Activated naive CD4-positive, alpha-beta T cell treated with anti-CD3 and anti-CD28 coated beads for 36 hours (primary cell): Measurements from ENCODE around the gene C22orf31. TPM values are rescaled to one million over a fixed set of nuclear protein-coding genes. Genes with fewer than 3 reads are reported as not detected.

Experiments
- CTCF ChIA-PET: fragments of 350-600 bp; sonication (Branson Sonifier 250); formaldehyde crosslinking; loops from one replicate; lab custom pipeline; 2021; ENCODE audit warnings: antibody characterized with exemption; lab: Charles Lee
- DNase-seq: peaks from one replicate; pipeline ENCODE4 v3.0.0-alpha.2; 2020
- H3K27ac Mint-ChIP-seq: one replicate; pipeline ENCODE4 v1.8.0; 2021; ENCODE audit warnings: mild to moderate bottlenecking, mixed read lengths
- H3K27me3 Mint-ChIP-seq: one replicate; pipeline ENCODE4 v1.8.0; 2021; ENCODE audit warnings: low read depth, mixed read lengths
- H3K36me3 Mint-ChIP-seq: one replicate; pipeline ENCODE4 v1.8.0; 2021; ENCODE audit warnings: low read depth, mixed read lengths
- H3K4me1 Mint-ChIP-seq: one replicate; pipeline ENCODE4 v1.8.0; 2021; ENCODE audit warnings: low read depth, mixed read lengths
- H3K4me3 Mint-ChIP-seq: one replicate; pipeline ENCODE4 v1.8.0; 2021; ENCODE audit warnings: mild to moderate bottlenecking, moderate library complexity, mixed read lengths
- H3K9me3 Mint-ChIP-seq: one replicate; pipeline ENCODE4 v1.8.0; 2021; ENCODE audit warnings: mixed read lengths
- intact Hi-C: fragments of 100-400 bp; cut with micrococcal nuclease; formaldehyde crosslinking; loops from one replicate; pipeline ENCODE4 v1.15.1; 2023
- total RNA-seq, 2 experiments: library from RNA; stranded (reverse); gene quantifications; one replicate each; pipeline ENCODE4 v1.2.3, GENCODE V29; 2021

C22orf31 gene
- total RNA-seq, 2 experiments from 2014 or later, result not detected

- no peak for DNase-seq
- intact Hi-C loops, result no loop called here
- H3K9me3 Mint-ChIP-seq, result no peaks in the 10 kb centered on the region
- CTCF ChIA-PET, result interaction anchor here (0.6 to 0.7 kb wide), 2 partner anchors 103 to 279 kb away, joined by 4 read pairs; no protein-coding TSS in a partner anchor
- peaks cover 14% of the 10 kb centered on the region for H3K4me1 Mint-ChIP-seq
- no peaks in the 10 kb centered on the region for H3K36me3 Mint-ChIP-seq
- H3K27me3 Mint-ChIP-seq, result peaks cover 19% of the 10 kb centered on the region
- no peak overlapping the region for H3K27ac Mint-ChIP-seq
- H3K4me3 Mint-ChIP-seq, result no peak overlapping the region
Observed at GRCh38 chr22:29065468-29066190, 4.0 kb upstream of the C22orf31 start.

- intact Hi-C loops, result no loop called here
- peaks cover 14% of the 10 kb centered on the region for H3K4me1 Mint-ChIP-seq
- no peaks in the 10 kb centered on the region for H3K36me3 Mint-ChIP-seq
- no peak overlapping the region for H3K4me3 Mint-ChIP-seq
- no peak overlapping the region for H3K27ac Mint-ChIP-seq
- CTCF ChIA-PET, result interaction anchor here (0.7 kb wide), 1 partner anchor 21 kb away, joined by 3 read pairs; no protein-coding TSS in a partner anchor
- H3K9me3 Mint-ChIP-seq, result no peaks in the 10 kb centered on the region
- peaks cover 8% of the 10 kb centered on the region for H3K27me3 Mint-ChIP-seq
- no peak for DNase-seq
Observed at GRCh38 chr22:29062286-29062821, 723 bp upstream of the C22orf31 start.

- no peaks in the 10 kb centered on the region for H3K9me3 Mint-ChIP-seq
- no peak overlapping the region for H3K4me3 Mint-ChIP-seq
- H3K27me3 Mint-ChIP-seq, result peaks cover 8% of the 10 kb centered on the region
- H3K36me3 Mint-ChIP-seq, result no peaks in the 10 kb centered on the region
- H3K27ac Mint-ChIP-seq, result no peak overlapping the region
- intact Hi-C loops, result no loop called here
- DNase-seq, result no peak
- H3K4me1 Mint-ChIP-seq, result peaks cover 7% of the 10 kb centered on the region
- CTCF ChIA-PET, result no interaction called here
Observed at GRCh38 chr22:29060931-29061330, 700 bp downstream of the C22orf31 start.

- CTCF ChIA-PET, result no interaction called here
- H3K27me3 Mint-ChIP-seq, result peaks cover 8% of the 10 kb centered on the region
- no peak overlapping the region for H3K4me3 Mint-ChIP-seq
- DNase-seq, result no peak
- H3K36me3 Mint-ChIP-seq, result no peaks in the 10 kb centered on the region
- intact Hi-C loops, result no loop called here
- H3K4me1 Mint-ChIP-seq, result peaks cover 3% of the 10 kb centered on the region
- H3K9me3 Mint-ChIP-seq, result no peaks in the 10 kb centered on the region
- H3K27ac Mint-ChIP-seq, result no peak overlapping the region
Observed at GRCh38 chr22:29060251-29060869, 1.3 kb downstream of the C22orf31 start.

- Mint-ChIP-seq H3K9me3 (no peaks in the 10 kb centered on the region), H3K4me3 (no peak overlapping the region), H3K4me1 (no peaks in the 10 kb centered on the region), H3K27ac (no peak overlapping the region), H3K36me3 (no peaks in the 10 kb centered on the region), H3K27me3 (peaks cover 4% of the 10 kb centered on the region)
- intact Hi-C loops, result no loop called here
- no peak for DNase-seq
- CTCF ChIA-PET, result interaction anchor here (1.2 kb wide), 1 partner anchor 12 kb away, joined by 3 read pairs; no protein-coding TSS in a partner anchor
Observed at GRCh38 chr22:29056472-29056871, 5.2 kb downstream of the C22orf31 start.

- intact Hi-C loops, result no loop called here
- Mint-ChIP-seq H3K4me3 (no peak overlapping the region), H3K27me3 (peaks cover 2% of the 10 kb centered on the region), H3K9me3 (no peaks in the 10 kb centered on the region), H3K36me3 (no peaks in the 10 kb centered on the region), H3K4me1 (no peaks in the 10 kb centered on the region), H3K27ac (no peak overlapping the region)
- no peak for DNase-seq
- CTCF ChIA-PET, result interaction anchor here (0.6 to 1.2 kb wide), 2 partner anchors 15 to 17 kb away, joined by 4 to 5 read pairs; no protein-coding TSS in a partner anchor
Observed at GRCh38 chr22:29055192-29055830, 6.3 kb downstream of the C22orf31 start.

GRCh38 chr22:29054251-29054767, 7.3 kb downstream of the C22orf31 start:
- intact Hi-C loops, result no loop called here
- CTCF ChIA-PET, result interaction anchor here (0.6 to 1.2 kb wide), 3 partner anchors 13 to 173 kb away, joined by 3 to 4 read pairs (median 3); no protein-coding TSS in a partner anchor
- no peaks in the 10 kb centered on the region for H3K9me3 Mint-ChIP-seq
- peaks cover 2% of the 10 kb centered on the region for H3K36me3 Mint-ChIP-seq
- H3K27ac Mint-ChIP-seq, result no peak overlapping the region
- H3K4me1 Mint-ChIP-seq, result no peaks in the 10 kb centered on the region
- no peak overlapping the region for H3K4me3 Mint-ChIP-seq
- H3K27me3 Mint-ChIP-seq, result no peaks in the 10 kb centered on the region
- DNase-seq, result no peak

GRCh38 chr22:29053048-29053702, 8.5 kb downstream of the C22orf31 start:
- Mint-ChIP-seq H3K27ac (no peak overlapping the region), H3K4me1 (no peaks in the 10 kb centered on the region), H3K36me3 (peaks cover 8% of the 10 kb centered on the region), H3K27me3 (no peaks in the 10 kb centered on the region), H3K4me3 (no peak overlapping the region), H3K9me3 (no peaks in the 10 kb centered on the region)
- intact Hi-C loops, result no loop called here
- CTCF ChIA-PET, result interaction anchor here (0.7 to 1.1 kb wide), 2 partner anchors 12 to 205 kb away, joined by 3 to 4 read pairs; no protein-coding TSS in a partner anchor
- DNase-seq, result no peak

- intact Hi-C loops, result no loop called here
- no peak for DNase-seq
- Mint-ChIP-seq H3K4me1 (no peaks in the 10 kb centered on the region), H3K4me3 (no peak overlapping the region), H3K27me3 (no peaks in the 10 kb centered on the region), H3K27ac (no peak overlapping the region), H3K36me3 (peaks cover 9% of the 10 kb centered on the region), H3K9me3 (no peaks in the 10 kb centered on the region)
- CTCF ChIA-PET, result no interaction called here
Observed at GRCh38 chr22:29050457-29050856, 11.2 kb downstream of the C22orf31 start.

- H3K27ac Mint-ChIP-seq, result no peak overlapping the region
- CTCF ChIA-PET, result no interaction called here
- no peak for DNase-seq
- no peaks in the 10 kb centered on the region for H3K9me3 Mint-ChIP-seq
- intact Hi-C loops, result no loop called here
- peaks cover 9% of the 10 kb centered on the region for H3K36me3 Mint-ChIP-seq
- no peaks in the 10 kb centered on the region for H3K4me1 Mint-ChIP-seq
- no peaks in the 10 kb centered on the region for H3K27me3 Mint-ChIP-seq
- no peak overlapping the region for H3K4me3 Mint-ChIP-seq
Observed at GRCh38 chr22:29049655-29050263, 11.9 kb downstream of the C22orf31 start.

GRCh38 chr22:29048822-29049654, 12.6 kb downstream of the C22orf31 start:
- Mint-ChIP-seq H3K36me3 (peaks cover 9% of the 10 kb centered on the region), H3K4me1 (no peaks in the 10 kb centered on the region), H3K27ac (no peak overlapping the region), H3K4me3 (no peak overlapping the region), H3K27me3 (no peaks in the 10 kb centered on the region), H3K9me3 (no peaks in the 10 kb centered on the region)
- no peak for DNase-seq
- intact Hi-C loops, result no loop called here
- CTCF ChIA-PET, result interaction anchor here (0.6 kb wide), 1 partner anchor 196 kb away, joined by 3 read pairs; no protein-coding TSS in a partner anchor
